Heart left ventricle (tissue), 16 donors: Measurements from ENCODE around the gene DSP. TPM values are rescaled to one million over a fixed set of nuclear protein-coding genes. Genes with fewer than 3 reads are reported as not detected.

Experiments used
- ATAC-seq, 4 donors: fragments of 200-7000 bp; cut with Tn5 transposase; one replicate each; pipeline ENCODE4 v1.9.1; 2020 to 2022; ENCODE audit warnings: moderate library complexity in 4 of 4, mild to moderate bottlenecking in 3 of 4, moderate number of reproducible peaks in 1 of 4
- DNase-seq, 5 donors: peaks; one replicate each; pipeline ENCODE4 v3.0.0-alpha.2; 2020
- H3K27ac ChIP-seq, 12 donors: fragments of 200-600 bp; sonication (generic) in 4 of 12; one replicate each; pipeline versions ENCODE4 v1.5.0 to v1.8.0; 2016 to 2022; ENCODE audit warnings: mild to moderate bottlenecking in 2 of 12
- H3K27me3 ChIP-seq, 9 donors: fragments of 200-600 bp; sonication (generic) in 2 of 9; one replicate each; pipeline versions ENCODE4 v1.5.1 to v1.8.0; 2016 to 2022; ENCODE audit warnings: mild to moderate bottlenecking in 3 of 9
- H3K36me3 ChIP-seq, 9 donors: fragments of 200-600 bp; sonication (generic) in 2 of 9; one replicate each; pipeline versions ENCODE4 v1.5.0 to v1.8.0; 2018 to 2022; ENCODE audit warnings: mild to moderate bottlenecking in 2 of 9
- H3K4me1 ChIP-seq, 12 donors: fragments of 200-600 bp; sonication (generic) in 4 of 12; one replicate each; pipeline versions ENCODE4 v1.5.0 to v1.8.0; 2016 to 2022; ENCODE audit warnings: mild to moderate bottlenecking in 3 of 12
- H3K4me3 ChIP-seq, 12 donors: fragments of 200-600 bp; sonication (generic) in 4 of 12; one replicate each; pipeline versions ENCODE4 v1.5.0 to v1.8.0; 2017 to 2022; ENCODE audit warnings: mild to moderate bottlenecking in 9 of 12, moderate library complexity in 4 of 12
- H3K9me3 ChIP-seq, 12 donors: fragments of 200-600 bp; sonication (generic) in 4 of 12; one replicate each; pipeline versions ENCODE4 v1.5.0 to v1.8.0; 2016 to 2022; ENCODE audit warnings: mild to moderate bottlenecking in 1 of 12
- POLR2A ChIP-seq, 2 donors: fragments of 450-650 bp; IDR thresholded peaks; one replicate each; pipeline ENCODE4 v1.6.1; 2017; ENCODE audit warnings: antibody characterized with exemption in 2 of 2, mild to moderate bottlenecking in 2 of 2, moderate library complexity in 2 of 2
- WGBS, 4 donors: extraction: QIAGEN DNeasy Blood & Tissue Kit in 2 of 4; methylation state at CpG; one replicate each; pipeline versions ENCODE4 v1.1.5 to v1.1.7; 2013 to 2018; 5-methylcytosine and 5-hydroxymethylcytosine counted together
- intact Hi-C, 10 donors: fragments of 100-400 bp; cut with DNase I; formaldehyde crosslinking; loops; one replicate each; pipeline versions ENCODE4 v1.11.1 to v1.14.2; 2022
- polyA plus RNA-seq, 2 donors: library from polyadenylated mRNA; stranded (reverse); fragments of 200-250 nt; gene quantifications; one replicate each; pipeline ENCODE4 v1.2.3, GENCODE V29; 2013
- total RNA-seq, 9 donors: library from RNA; depleted of rRNA in 2 of 9; stranded (reverse); fragments of >200 nt in 2 of 9; fragmentation: NEBNext Ultra II Directional in 3 of 9; extraction: Animal tissue kit (Norgen Biotek cat#: 25700) in 3 of 9; gene quantifications; one replicate each; pipeline versions ENCODE4 v1.1.0 to v1.2.4, GENCODE V29; 2016 to 2023
- TF ChIP-seq, protein P1 (sequence below), 12 donors: fragments of 200-600 bp; sonication (generic) in 4 of 12; IDR thresholded peaks; one replicate each; pipeline versions ENCODE4 v1.5.0 to v1.8.0; 2018 to 2022; ENCODE audit warnings: antibody characterized with exemption in 12 of 12, mild to moderate bottlenecking in 5 of 12
- donor health status: ischemic (EF 13 %, LVEDD 7.1; RV severe dilation, severe dysfunction).
- donor health status: healthy with polysubstance abuse.
- donor health status: DM: no; HTN: yes; CAD: no.
- donor health status: DM: no; HTN: no; CAD: no.
- donor health status: ischemic (EF 25% LVEDD 6.9; RV normal size, moderate dysfunction).
- donor health status: ischemic (EF 25% LVEDD 5.7; RV mildly dilated, moderate dysfunction).
- donor health status: healthy.
- donor health status: DM: yes; HTN: yes; CAD: no.
- donor health status: ischemic (EF 35%, LVEDD 5.7; RV mildly dilated, moderate dysfunction).
- donor health status: nonischemic (EF 11% LVEDD 7.7; RV severe dilation, severe dysfunction).
- donor health status: DM: yes; HTN: yes; CAD: no.
- donor health status: PGD.
- donor health status: ischemic (EF 29% LVEDD 5.4; RV normal size, mild dysfunction).
- donor health status: nonischemic (EF 23%, LVEDD 6.1; RV moderate dilation, normal function).

DSP gene
- total and polyA plus RNA-seq, 11 donors, result 81.9 to 373 (median 278) TPM

DNA sequence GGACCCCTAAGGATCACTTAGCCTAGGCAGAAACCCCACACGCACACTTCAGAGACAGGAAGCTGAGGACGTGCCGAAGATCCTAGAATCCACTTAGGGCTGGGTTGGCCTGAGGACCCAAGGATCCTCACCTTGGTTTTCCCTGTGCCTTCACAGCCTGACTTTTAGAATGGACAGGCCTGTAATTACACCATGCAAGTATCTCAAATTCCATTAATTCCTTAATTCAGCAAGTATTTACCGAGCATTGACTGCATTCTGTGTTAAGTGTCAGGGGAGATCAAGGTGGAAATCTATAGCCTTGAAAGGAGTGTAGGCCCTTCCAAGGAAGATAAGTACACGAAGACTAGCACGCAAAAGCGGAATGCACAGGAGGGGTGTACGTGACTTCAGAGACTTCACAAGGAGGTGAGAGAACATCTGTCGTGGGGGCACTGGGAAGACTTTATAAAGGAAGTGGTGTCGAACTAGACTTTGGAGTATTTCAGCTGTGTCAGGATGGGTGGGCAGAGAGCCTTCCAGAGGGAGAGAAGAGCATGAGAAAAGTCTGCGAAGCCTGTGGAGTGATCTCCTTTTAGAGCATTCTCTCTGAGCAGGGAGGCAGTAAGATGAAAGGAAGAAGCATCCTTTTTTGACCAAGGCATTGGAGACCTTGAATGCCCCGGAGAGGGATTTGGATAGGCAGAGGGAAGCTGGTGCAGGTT lies 4.0 kb downstream of the DSP start:
- 53 to 60% (median 58%) methylated on average over 12 of the region's 12 CpGs for WGBS, 4 donors
- intact Hi-C loops, result no loop called here
- peak overlapping the region in 11 of 12 donors; percentile 7 to 97 (median 90) for H3K27ac ChIP-seq

DNA sequence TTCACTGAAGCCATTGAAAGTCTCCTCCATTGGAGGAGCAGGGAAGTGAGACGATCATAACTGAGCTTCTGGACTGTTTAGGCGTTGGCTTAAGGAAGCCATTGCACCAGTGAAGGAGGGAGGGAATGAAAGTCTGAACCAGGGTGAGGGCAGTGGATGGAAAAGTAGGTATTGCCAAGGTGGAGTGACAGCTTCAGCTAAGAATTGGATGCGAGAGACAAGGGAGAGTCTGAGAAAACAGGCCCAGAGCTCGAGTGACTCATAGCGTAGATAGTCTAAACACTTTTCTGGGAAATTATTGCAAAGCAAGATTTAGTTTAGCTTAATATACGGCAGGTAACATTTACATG lies 4.5 kb downstream of the DSP start:
- Histone ChIP-seq H3K4me1 (peaks cover 0 to 30% (median 4%) of the 10 kb centered on the region in 12 donors), H3K4me3 (peak overlapping the region in 2 of 12 donors; percentile 3 to 5), H3K36me3 (no peaks in the 10 kb centered on the region), H3K27me3 (peaks cover 2 to 81% (median 27%) of the 10 kb centered on the region in 9 donors), H3K27ac (peak overlapping the region in 11 of 12 donors; percentile 7 to 97 (median 90)), H3K9me3 (no peaks in the 10 kb centered on the region)
- intact Hi-C loops, result no loop called here
- no peak for ATAC-seq
- 64 to 72% (median 67%) methylated on average over 6 of the region's 6 CpGs for WGBS, 4 donors
- TF ChIP-seq, protein P1, sequence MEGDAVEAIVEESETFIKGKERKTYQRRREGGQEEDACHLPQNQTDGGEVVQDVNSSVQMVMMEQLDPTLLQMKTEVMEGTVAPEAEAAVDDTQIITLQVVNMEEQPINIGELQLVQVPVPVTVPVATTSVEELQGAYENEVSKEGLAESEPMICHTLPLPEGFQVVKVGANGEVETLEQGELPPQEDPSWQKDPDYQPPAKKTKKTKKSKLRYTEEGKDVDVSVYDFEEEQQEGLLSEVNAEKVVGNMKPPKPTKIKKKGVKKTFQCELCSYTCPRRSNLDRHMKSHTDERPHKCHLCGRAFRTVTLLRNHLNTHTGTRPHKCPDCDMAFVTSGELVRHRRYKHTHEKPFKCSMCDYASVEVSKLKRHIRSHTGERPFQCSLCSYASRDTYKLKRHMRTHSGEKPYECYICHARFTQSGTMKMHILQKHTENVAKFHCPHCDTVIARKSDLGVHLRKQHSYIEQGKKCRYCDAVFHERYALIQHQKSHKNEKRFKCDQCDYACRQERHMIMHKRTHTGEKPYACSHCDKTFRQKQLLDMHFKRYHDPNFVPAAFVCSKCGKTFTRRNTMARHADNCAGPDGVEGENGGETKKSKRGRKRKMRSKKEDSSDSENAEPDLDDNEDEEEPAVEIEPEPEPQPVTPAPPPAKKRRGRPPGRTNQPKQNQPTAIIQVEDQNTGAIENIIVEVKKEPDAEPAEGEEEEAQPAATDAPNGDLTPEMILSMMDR (IDR thresholded peaks at IDR 0.05), result no peak
- no peak for TF ChIP-seq POLR2A (IDR thresholded peaks at IDR 0.05)
- DNase-seq, result no peak

More for the DNA sequence above, 4.0 kb downstream of the DSP start:
- Histone ChIP-seq H3K27me3 (peaks cover 0 to 82% (median 27%) of the 10 kb centered on the region in 9 donors), H3K9me3 (no peaks in the 10 kb centered on the region), H3K4me3 (peak overlapping the region in 6 of 12 donors; percentile 3 to 69 (median 10)), H3K4me1 (peaks cover 0 to 30% (median 5%) of the 10 kb centered on the region in 12 donors), H3K36me3 (no peaks in the 10 kb centered on the region)
- DNase-seq (no peak), ATAC-seq (no peak)
- TF ChIP-seq POLR2A (IDR thresholded peaks at IDR 0.05), result no peak
- TF ChIP-seq, protein P1 (IDR thresholded peaks at IDR 0.05), result no peak

DNA sequence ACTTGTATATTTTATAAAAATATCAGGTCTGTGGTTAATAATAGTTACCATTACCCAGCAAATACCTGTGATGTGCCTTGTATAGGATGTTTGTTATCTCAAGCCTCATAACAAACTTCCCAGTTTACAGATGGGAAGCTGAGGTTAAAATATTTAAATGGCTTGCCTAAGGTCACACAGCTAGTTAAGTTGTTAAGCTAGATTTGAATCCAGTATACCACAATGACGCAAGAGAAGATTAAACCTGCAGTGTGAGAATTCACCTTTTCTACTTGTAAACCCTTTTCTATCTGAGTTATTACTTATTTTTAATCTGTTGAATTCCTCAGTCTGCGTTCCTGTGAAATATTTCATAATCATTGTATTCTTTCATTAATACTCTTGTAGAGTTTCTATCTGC lies 4.9 kb downstream of the DSP start:
- peaks cover under 1 to 81% (median 26%) of the 10 kb centered on the region in 9 donors for H3K27me3 ChIP-seq
- ATAC-seq (no peak), DNase-seq (no peak)
- 85 to 89% (median 86%) methylated on average over 2 of the region's 2 CpGs for WGBS, 4 donors
- H3K4me3 ChIP-seq, result no peak overlapping the region
- H3K36me3 ChIP-seq, result no peaks in the 10 kb centered on the region
- H3K27ac ChIP-seq, result peak overlapping the region in 9 of 12 donors; percentile 7 to 97 (median 92)
- TF ChIP-seq POLR2A (IDR thresholded peaks at IDR 0.05), result no peak
- TF ChIP-seq, protein P1 (IDR thresholded peaks at IDR 0.05), result no peak
- H3K9me3 ChIP-seq, result no peaks in the 10 kb centered on the region
- H3K4me1 ChIP-seq, result peaks cover 0 to 28% (median 3%) of the 10 kb centered on the region in 12 donors
- intact Hi-C loops, result no loop called here

GRCh38 chr6:7546896-7547295 lies 5.4 kb downstream of the DSP start:
- peaks cover 0 to 80% (median 20%) of the 10 kb centered on the region in 9 donors for H3K27me3 ChIP-seq
- H3K27ac ChIP-seq, result peak overlapping the region in 5 of 12 donors; percentile 18 to 97 (median 62)
- 61 to 76% (median 69%) methylated on average over 4 of the region's 4 CpGs for WGBS, 4 donors
- no peak for ATAC-seq
- no peak overlapping the region for H3K4me3 ChIP-seq
- DNase-seq, result no peak
- intact Hi-C loops, result no loop called here
- TF ChIP-seq, protein P1 (IDR thresholded peaks at IDR 0.05), result no peak
- no peak for TF ChIP-seq POLR2A (IDR thresholded peaks at IDR 0.05)
- H3K9me3 ChIP-seq, result no peaks in the 10 kb centered on the region
- H3K36me3 ChIP-seq, result no peaks in the 10 kb centered on the region
- H3K4me1 ChIP-seq, result peaks cover 0 to 32% (median 2%) of the 10 kb centered on the region in 12 donors
